ENCODE results near the gene PARS2.

Gene PARS2

GRCh38 chr1:54800041-54800898 lies 35.9 kb upstream of the PARS2 start:
- H4K20me1 ChIP-seq: no peaks in the 10 kb centered on the region
- TF ChIP-seq Cebpa-rat (IDR thresholded peaks at IDR 0.05): no peak
- no peaks in the 10 kb centered on the region for H3K9me3 ChIP-seq
- H3K36me3 ChIP-seq: no peaks in the 10 kb centered on the region
- no peak overlapping the region for H3K4me3 ChIP-seq
- no peak overlapping the region for H3K9ac ChIP-seq
- H3K27ac ChIP-seq: no peak overlapping the region
- H3K4me1 ChIP-seq: 0 out of 2 replicates have a peak, but pooled peaks cover 4% of the 10 kb centered on the region
- H3K4me2 ChIP-seq: no peak overlapping the region
- no peaks in the 10 kb centered on the region for H3K27me3 ChIP-seq

- no peak overlapping the region for H3K4me2 ChIP-seq
- no peaks in the 10 kb centered on the region for H4K20me1 ChIP-seq
- TF ChIP-seq Cebpa-rat (IDR thresholded peaks at IDR 0.05): no peak
- H3K9me3 ChIP-seq: no peaks in the 10 kb centered on the region
- 0 out of 2 replicates have a peak, but pooled peaks cover 4% of the 10 kb centered on the region for H3K4me1 ChIP-seq
- H3K36me3 ChIP-seq: no peaks in the 10 kb centered on the region
- H3K9ac ChIP-seq: no peak overlapping the region
- no peaks in the 10 kb centered on the region for H3K27me3 ChIP-seq
- H3K27ac ChIP-seq: no peak overlapping the region
- H3K4me3 ChIP-seq: no peak overlapping the region
Observed at GRCh38 chr1:54798769-54799641, 34.7 kb upstream of the PARS2 start.

- no peak overlapping the region for H3K4me3 ChIP-seq
- no peaks in the 10 kb centered on the region for H3K36me3 ChIP-seq
- no peaks in the 10 kb centered on the region for H3K27me3 ChIP-seq
- no peak overlapping the region for H3K9ac ChIP-seq
- 0 out of 2 replicates have a peak, but pooled peaks cover 4% of the 10 kb centered on the region for H3K4me1 ChIP-seq
- no peak overlapping the region for H3K27ac ChIP-seq
- TF ChIP-seq Cebpa-rat (IDR thresholded peaks at IDR 0.05): no peak
- no peaks in the 10 kb centered on the region for H4K20me1 ChIP-seq
- H3K4me2 ChIP-seq: no peak overlapping the region
- no peaks in the 10 kb centered on the region for H3K9me3 ChIP-seq
Observed at GRCh38 chr1:54798206-54798605, 33.9 kb upstream of the PARS2 start.

GRCh38 chr1:54796902-54797301 lies 32.6 kb upstream of the PARS2 start:
- H3K9ac ChIP-seq: no peak overlapping the region
- no peaks in the 10 kb centered on the region for H4K20me1 ChIP-seq
- no peak for TF ChIP-seq Cebpa-rat (IDR thresholded peaks at IDR 0.05)
- no peaks in the 10 kb centered on the region for H3K36me3 ChIP-seq
- H3K4me2 ChIP-seq: no peak overlapping the region
- no peak overlapping the region for H3K27ac ChIP-seq
- no peaks in the 10 kb centered on the region for H3K27me3 ChIP-seq
- no peaks in the 10 kb centered on the region for H3K9me3 ChIP-seq
- no peak overlapping the region for H3K4me3 ChIP-seq
- H3K4me1 ChIP-seq: 0 out of 2 replicates have a peak, but pooled peaks cover 4% of the 10 kb centered on the region

GRCh38 chr1:54795841-54796468 lies 31.6 kb upstream of the PARS2 start:
- no peak overlapping the region for H3K9ac ChIP-seq
- H3K4me3 ChIP-seq: no peak overlapping the region
- no peaks in the 10 kb centered on the region for H3K9me3 ChIP-seq
- H3K36me3 ChIP-seq: no peaks in the 10 kb centered on the region
- no peak overlapping the region for H3K27ac ChIP-seq
- no peaks in the 10 kb centered on the region for H4K20me1 ChIP-seq
- no peak for TF ChIP-seq Cebpa-rat (IDR thresholded peaks at IDR 0.05)
- H3K4me1 ChIP-seq: 0 out of 2 replicates have a peak, but pooled peaks cover 4% of the 10 kb centered on the region
- H3K27me3 ChIP-seq: no peaks in the 10 kb centered on the region
- H3K4me2 ChIP-seq: no peak overlapping the region

- Histone ChIP-seq H3K4me2 (no peak overlapping the region), H3K9ac (no peak overlapping the region), H4K20me1 (no peaks in the 10 kb centered on the region), H3K4me3 (no peak overlapping the region), H3K27ac (no peak overlapping the region), H3K27me3 (no peaks in the 10 kb centered on the region), H3K36me3 (no peaks in the 10 kb centered on the region), H3K9me3 (no peaks in the 10 kb centered on the region), H3K4me1 (0 out of 2 replicates have a peak, but pooled peaks cover 4% of the 10 kb centered on the region)
- TF ChIP-seq Cebpa-rat (IDR thresholded peaks at IDR 0.05): no peak
Observed at GRCh38 chr1:54795356-54795665, 31.0 kb upstream of the PARS2 start.

GRCh38 chr1:54794451-54795355 lies 30.4 kb upstream of the PARS2 start:
- no peak overlapping the region for H3K9ac ChIP-seq
- H3K27ac ChIP-seq: no peak overlapping the region
- no peak overlapping the region for H3K4me2 ChIP-seq
- no peaks in the 10 kb centered on the region for H4K20me1 ChIP-seq
- H3K4me3 ChIP-seq: no peak overlapping the region
- TF ChIP-seq Cebpa-rat (IDR thresholded peaks at IDR 0.05): no peak
- no peaks in the 10 kb centered on the region for H3K27me3 ChIP-seq
- H3K4me1 ChIP-seq: 0 out of 2 replicates have a peak, but pooled peaks cover 4% of the 10 kb centered on the region
- no peaks in the 10 kb centered on the region for H3K9me3 ChIP-seq
- no peaks in the 10 kb centered on the region for H3K36me3 ChIP-seq

- no peaks in the 10 kb centered on the region for H4K20me1 ChIP-seq
- no peak for TF ChIP-seq Cebpa-rat (IDR thresholded peaks at IDR 0.05)
- no peak overlapping the region for H3K27ac ChIP-seq
- no peaks in the 10 kb centered on the region for H3K36me3 ChIP-seq
- H3K27me3 ChIP-seq: no peaks in the 10 kb centered on the region
- H3K4me2 ChIP-seq: no peak overlapping the region
- no peaks in the 10 kb centered on the region for H3K9me3 ChIP-seq
- H3K4me3 ChIP-seq: no peak overlapping the region
- no peaks in the 10 kb centered on the region for H3K4me1 ChIP-seq
- no peak overlapping the region for H3K9ac ChIP-seq
Observed at GRCh38 chr1:54792686-54793282, 28.5 kb upstream of the PARS2 start.
